HS-27A (cell line): ENCODE results near the gene BAIAP2.

Experiments
- DNase-seq: peaks from one replicate; pipeline ENCODE4 v3.0.0-alpha.2; 2012; ENCODE audit warnings: low read depth, missing footprints

Gene BAIAP2

GRCh38 chr17:81126281-81127132, 91.6 kb downstream of the BAIAP2 start:
- no peak for DNase-seq

GRCh38 chr17:81127133-81127455, 92.1 kb downstream of the BAIAP2 start:
- no peak for DNase-seq

GRCh38 chr17:81127526-81128177, 92.7 kb downstream of the BAIAP2 start:
- DNase-seq, result no peak

GRCh38 chr17:81128338-81128737, 93.4 kb downstream of the BAIAP2 start:
- DNase-seq, result no peak

- no peak for DNase-seq
These were observed 93.8 kb downstream of the BAIAP2 start for GRCh38 chr17:81128774-81129173.

- DNase-seq, result no peak
These were observed 94.3 kb downstream of the BAIAP2 start for GRCh38 chr17:81129289-81129688.

- DNase-seq, result no peak
These were observed 94.9 kb downstream of the BAIAP2 start for GRCh38 chr17:81129711-81130367.

GRCh38 chr17:81130385-81131361, 95.7 kb downstream of the BAIAP2 start:
- no peak for DNase-seq

- no peak for DNase-seq
These were observed 96.7 kb downstream of the BAIAP2 start for GRCh38 chr17:81131486-81132196.

- DNase-seq, result no peak
These were observed 97.2 kb downstream of the BAIAP2 start for GRCh38 chr17:81132197-81132540.

GRCh38 chr17:81132770-81133723, 98.1 kb downstream of the BAIAP2 start:
- no peak for DNase-seq

- no peak for DNase-seq
These were observed 99.3 kb downstream of the BAIAP2 start for GRCh38 chr17:81134064-81134781.

- DNase-seq, result no peak
These were observed 100.7 kb downstream of the BAIAP2 start for GRCh38 chr17:81135505-81136278.

- DNase-seq, result no peak
These were observed 101.4 kb downstream of the BAIAP2 start for GRCh38 chr17:81136366-81136765.

GRCh38 chr17:81137248-81137647, 102.3 kb downstream of the BAIAP2 start:
- DNase-seq, result no peak

- no peak for DNase-seq
These were observed 103.1 kb downstream of the BAIAP2 start for GRCh38 chr17:81138083-81138482.

- DNase-seq, result no peak
These were observed 103.5 kb downstream of the BAIAP2 start for GRCh38 chr17:81138500-81138899.

- no peak for DNase-seq
These were observed 104.5 kb downstream of the BAIAP2 start for GRCh38 chr17:81139428-81139827.

GRCh38 chr17:81140018-81140417, 105.1 kb downstream of the BAIAP2 start:
- no peak for DNase-seq
